SU-DHL-6 (cell line): Measurements from ENCODE around the gene CSNK1D.
"Not testable (repeated sequence)": the region's sequence is repeated elsewhere in the genome, so short reads cannot be mapped to it uniquely, and the experiment has no call there.

Experiments
- H2AFZ ChIP-seq: fragments of 200-600 bp; sonication (generic); 2 replicates; pipeline ENCODE4 v1.6.1; 2014; ENCODE audit warnings: low read depth, mild to moderate bottlenecking, moderate library complexity, mixed read lengths, antibody characterized with exemption, low read length; ENCODE audit not compliant: severe bottlenecking
- H3F3A ChIP-seq: fragments of 200-600 bp; shearing (Covaris generic); 2 replicates; pipeline ENCODE4 v1.6.0; 2016; ENCODE audit warnings: antibody characterized with exemption, mild to moderate bottlenecking; ENCODE audit not compliant: insufficient read depth
- H3K27ac ChIP-seq: fragments of 200-600 bp; sonication (generic); 2 replicates; pipeline ENCODE4 v1.5.1; 2016; ENCODE audit warnings: low read depth, mild to moderate bottlenecking, low read length, moderate library complexity, mixed read lengths
- H3K27me3 ChIP-seq: fragments of 200-600 bp; sonication (generic), shearing (Covaris generic); 2 replicates; pipeline ENCODE4 v1.6.0; 2014; ENCODE audit warnings: mild to moderate bottlenecking, low read length
- H3K36me3 ChIP-seq: fragments of 200-600 bp; sonication (generic); 2 replicates; pipeline ENCODE4 v1.6.1; 2014; ENCODE audit warnings: mild to moderate bottlenecking, low read length, mixed read lengths
- H3K4me2 ChIP-seq: fragments of 300-600, 200-600 bp; shearing (Covaris generic), sonication (generic); 2 replicates; pipeline ENCODE4 v1.6.0; 2014; ENCODE audit warnings: low read length, low read depth, mild to moderate bottlenecking; ENCODE audit not compliant: poor library complexity, severe bottlenecking
- H3K4me3 ChIP-seq: fragments of 200-600 bp; sonication (generic); 2 replicates; pipeline ENCODE4 v1.5.1; 2014; ENCODE audit warnings: antibody characterized with exemption, low read length, mild to moderate bottlenecking, mixed read lengths; ENCODE audit not compliant: insufficient read depth, poor library complexity, severe bottlenecking
- H3K79me2 ChIP-seq: fragments of 200-600 bp; sonication (generic); 2 replicates; pipeline ENCODE4 v1.6.1; 2014; ENCODE audit warnings: mild to moderate bottlenecking, low read length, moderate library complexity; ENCODE audit not compliant: insufficient read depth
- H3K9ac ChIP-seq: fragments of 200-600 bp; sonication (generic); 2 replicates; pipeline ENCODE4 v1.7.0; 2014; ENCODE audit warnings: mild to moderate bottlenecking, low read length
- H3K9me2 ChIP-seq: fragments of 200-600 bp; sonication (generic); replicated peaks from 2 replicates; pipeline ENCODE4 v1.6.1; 2014; ENCODE audit warnings: low read length; ENCODE audit not compliant: insufficient read depth
- H3K9me3 ChIP-seq: fragments of 200-600 bp; sonication (generic); 2 replicates; pipeline ENCODE4 v1.6.1; 2014; ENCODE audit warnings: low read length, mixed read lengths; ENCODE audit not compliant: insufficient read depth
- H4K20me1 ChIP-seq: fragments of 200-600 bp; sonication (generic); 2 replicates; pipeline ENCODE4 v1.6.1; 2014; ENCODE audit warnings: low read depth, mild to moderate bottlenecking, antibody characterized with exemption, low read length, moderate library complexity, mixed read lengths
- CTCF ChIP-seq: fragments of 200-600 bp; sonication (generic); IDR thresholded peaks from one replicate; pipeline ENCODE4 v1.5.1; 2017; ENCODE audit warnings: antibody characterized with exemption, mild to moderate bottlenecking, low read length, moderate library complexity; ENCODE audit not compliant: insufficient read depth, poor library complexity, severe bottlenecking
- EZH2phosphoT487 ChIP-seq: fragments of 200-600 bp; sonication (generic), shearing (Covaris generic); conservative IDR thresholded peaks from 2 replicates; pipeline ENCODE4 v1.6.1; 2018; ENCODE audit warnings: mild to moderate bottlenecking, antibody characterized with exemption, low read length, moderate library complexity, mixed read lengths

CSNK1D gene

GRCh38 chr17:82213251-82214011 lies 60.1 kb downstream of the CSNK1D start:
- Histone ChIP-seq H3K9ac (peak overlapping the region; percentile 68), H3F3A (0 out of 2 replicates have a peak, but pooled peaks cover 3% of the 10 kb centered on the region), H3K27ac (no peak overlapping the region), H3K9me3 (no peaks in the 10 kb centered on the region), H3K9me2 (no peaks in the 10 kb centered on the region), H3K4me2 (peak overlapping the region; percentile 64), H3K27me3 (no peaks in the 10 kb centered on the region), H2AFZ (peak overlapping the region; percentile 96), H4K20me1 (no peaks in the 10 kb centered on the region), H3K79me2 (no peaks in the 10 kb centered on the region), H3K4me3 (peak overlapping the region; percentile 93), H3K36me3 (no peaks in the 10 kb centered on the region)
- no peak for TF ChIP-seq EZH2phosphoT487
- TF ChIP-seq CTCF = no peak

- H3K27ac ChIP-seq = no peak within 1 kb of the TSS
- H3K9me2 ChIP-seq = no peaks in the 10 kb centered on the region
- H4K20me1 ChIP-seq = no peaks in the 10 kb centered on the region
- H3K9ac ChIP-seq = peak within 1 kb of the TSS; percentile 68
- no peak for TF ChIP-seq CTCF
- TF ChIP-seq EZH2phosphoT487 = no peak
- H3K9me3 ChIP-seq = no peaks in the 10 kb centered on the region
- peak within 1 kb of the TSS; percentile 93 for H3K4me3 ChIP-seq
- H3F3A ChIP-seq = 0 out of 2 replicates have a peak, but pooled peaks cover 3% of the 10 kb centered on the region
- no peaks in the 10 kb centered on the region for H3K27me3 ChIP-seq
- no peaks in the 10 kb centered on the region for H3K36me3 ChIP-seq
- peak within 1 kb of the TSS; percentile 64 for H3K4me2 ChIP-seq
- H3K79me2 ChIP-seq = no peaks in the 10 kb centered on the region
- peak within 1 kb of the TSS; percentile 96 for H2AFZ ChIP-seq
Measured at GRCh38 chr17:82212331-82213250, 60.9 kb downstream of the CSNK1D start, which contains the start of gene CCDC57. Gene CCDC57 (minus strand): TSS chr17:82212842. CDS start chr17:82201944, 10,898 bp downstream.

- H3K27me3 ChIP-seq, H3K27ac ChIP-seq, H3K9ac ChIP-seq, H3K4me3 ChIP-seq, H3F3A ChIP-seq, H3K9me2 ChIP-seq, H3K4me2 ChIP-seq, H3K36me3 ChIP-seq, H4K20me1 ChIP-seq, H2AFZ ChIP-seq, H3K79me2 ChIP-seq, H3K9me3 ChIP-seq: not testable (repeated sequence)
Measured at GRCh38 chr17:82210655-82211054, 62.8 kb downstream of the CSNK1D start.
